NCI-H1092 treated with DMSO at 0.1 percent for 48 hours (cell line): ENCODE measurements around the gene AMFR.
"Not testable (repeated sequence)": the region's sequence is repeated elsewhere in the genome, so short reads cannot be mapped to it uniquely, and the experiment has no call there.

ENCODE experiments used
- DNase-seq: peaks from one replicate; lab custom pipeline; 2025; lab: John Stamatoyannopoulos, UW

Gene AMFR

DNA sequence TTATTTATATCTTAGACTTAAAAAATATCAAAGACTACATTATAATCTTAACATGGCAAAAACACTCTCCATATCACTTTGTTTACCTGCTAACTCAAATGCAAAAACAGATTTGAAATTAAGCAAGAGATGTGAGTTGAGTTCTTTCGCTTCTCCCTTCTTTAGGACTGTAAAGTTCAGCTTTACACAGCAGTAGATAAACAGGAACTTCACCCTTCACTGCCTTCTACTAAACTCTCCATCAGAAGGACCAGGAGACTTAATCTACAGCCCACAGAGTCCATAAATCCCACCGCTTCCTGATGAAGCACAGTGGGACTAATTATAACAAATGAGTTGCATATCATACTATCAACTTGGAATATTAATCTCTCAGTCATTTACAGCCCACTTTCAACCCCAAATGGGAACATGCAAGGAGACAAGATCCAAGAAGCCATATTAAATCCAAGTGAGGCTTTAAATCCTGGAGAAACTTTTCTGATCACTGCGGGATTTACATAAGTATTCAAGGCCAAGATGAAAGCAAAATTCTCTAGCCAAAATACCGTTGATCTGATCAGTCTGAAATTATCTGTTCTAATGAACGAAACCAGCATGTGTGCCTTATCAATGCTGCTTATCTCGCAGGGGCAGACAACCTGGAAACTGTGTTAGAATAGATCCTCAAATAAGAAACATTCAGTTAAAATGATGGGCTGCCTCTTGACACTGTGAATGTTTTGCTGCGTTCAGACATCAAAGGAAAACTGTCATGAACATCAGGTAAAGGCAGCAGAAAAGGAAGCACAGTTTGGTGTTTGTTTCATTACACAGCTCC lies 1.6 kb downstream of the AMFR start:
- no peak for DNase-seq

DNA sequence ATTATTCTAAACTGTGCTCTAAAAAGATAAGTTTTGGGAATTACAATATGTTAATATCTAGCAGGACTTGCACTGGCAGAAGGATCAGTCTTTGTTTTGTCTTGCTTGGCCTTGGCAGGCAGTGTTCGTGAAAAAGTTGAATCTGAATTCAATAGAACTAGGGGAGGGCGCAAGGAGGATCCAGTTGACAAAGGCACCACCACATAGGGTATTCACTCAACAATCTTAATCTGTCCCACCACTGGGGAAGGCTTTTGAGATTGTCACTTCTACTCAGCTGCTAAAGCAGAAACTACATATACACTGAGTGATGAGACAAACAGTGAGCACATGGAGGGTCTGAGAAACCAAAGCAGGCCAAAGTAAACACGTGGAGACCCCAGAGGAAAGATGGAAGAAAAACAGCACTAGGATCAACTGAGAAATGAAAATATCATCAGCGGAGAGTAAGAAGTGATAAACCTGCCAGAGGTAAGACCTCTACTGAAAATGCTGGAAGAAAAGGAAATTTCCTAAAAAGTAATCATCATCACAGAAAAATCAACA lies 2.4 kb downstream of the AMFR start:
- DNase-seq = no peak

DNA sequence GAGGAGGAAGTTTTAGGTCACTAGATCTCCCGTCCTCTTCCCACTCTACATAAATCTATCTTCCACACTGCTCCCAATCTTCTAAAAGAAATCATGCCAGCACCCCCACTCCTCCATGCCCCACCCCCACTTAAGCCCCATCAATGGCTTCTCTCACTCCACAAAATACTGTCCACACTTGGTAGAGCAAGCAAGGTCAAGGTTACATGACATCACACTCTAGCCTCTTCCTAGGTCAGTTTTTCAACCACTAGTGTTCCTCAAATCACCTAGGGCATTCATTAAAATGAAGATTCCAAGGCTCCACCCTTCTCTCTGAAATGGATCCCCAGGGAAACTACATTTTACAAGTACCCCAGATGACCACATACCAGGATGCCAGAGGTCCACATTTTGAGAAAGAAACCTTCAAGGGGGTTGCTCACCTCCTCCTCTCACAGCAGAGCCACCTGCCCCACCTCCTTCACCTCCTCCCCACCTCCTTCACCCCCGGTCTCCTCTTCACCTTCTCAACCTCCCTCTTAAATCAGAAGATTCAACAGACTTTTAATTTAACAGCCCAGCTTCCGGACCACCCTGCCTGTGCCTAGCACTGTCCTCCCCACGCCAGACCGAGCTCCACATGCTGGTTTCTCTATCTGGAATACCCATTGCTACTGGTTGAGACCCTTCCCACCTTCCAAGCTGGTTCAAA lies 3.2 kb downstream of the AMFR start:
- DNase-seq = no peak

DNA sequence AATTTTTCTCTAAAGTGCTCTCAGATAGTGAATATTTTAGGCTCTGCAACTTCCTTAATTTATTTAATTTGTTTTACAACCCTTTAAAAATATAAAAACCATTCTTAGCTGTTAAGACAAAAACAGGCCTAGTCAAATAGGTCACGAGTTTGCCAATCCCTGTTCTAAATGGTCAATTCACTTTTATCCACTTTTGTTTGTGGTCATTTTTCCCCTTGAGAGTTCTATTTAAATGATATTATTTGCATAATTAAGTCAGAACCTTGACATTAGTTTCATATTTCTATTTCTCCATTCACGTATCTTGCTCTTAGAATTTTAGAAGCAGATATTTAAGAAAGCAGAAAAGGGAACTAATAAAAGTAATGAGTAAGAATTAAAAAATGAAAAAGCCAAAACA lies 4.0 kb downstream of the AMFR start:
- no peak for DNase-seq

DNA sequence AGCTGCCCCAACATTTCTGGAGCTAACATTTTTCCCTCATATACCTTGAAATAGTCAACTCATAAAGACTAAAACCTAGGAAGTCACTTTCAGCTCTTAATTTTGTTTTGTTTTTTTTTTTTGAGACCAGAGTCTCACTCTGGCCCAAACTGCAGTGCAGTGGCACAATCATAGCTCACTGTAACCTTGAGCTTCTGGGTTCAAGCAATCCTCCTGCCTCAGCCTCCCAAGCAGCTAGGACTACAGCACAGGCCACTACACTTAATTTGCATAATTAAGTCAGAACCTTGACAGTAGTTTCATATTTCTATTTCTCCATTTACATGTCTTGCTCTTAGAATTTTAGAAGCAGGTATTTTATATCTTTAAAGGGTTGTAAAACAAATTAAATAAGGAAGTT lies 4.7 kb downstream of the AMFR start:
- no peak for DNase-seq

DNA sequence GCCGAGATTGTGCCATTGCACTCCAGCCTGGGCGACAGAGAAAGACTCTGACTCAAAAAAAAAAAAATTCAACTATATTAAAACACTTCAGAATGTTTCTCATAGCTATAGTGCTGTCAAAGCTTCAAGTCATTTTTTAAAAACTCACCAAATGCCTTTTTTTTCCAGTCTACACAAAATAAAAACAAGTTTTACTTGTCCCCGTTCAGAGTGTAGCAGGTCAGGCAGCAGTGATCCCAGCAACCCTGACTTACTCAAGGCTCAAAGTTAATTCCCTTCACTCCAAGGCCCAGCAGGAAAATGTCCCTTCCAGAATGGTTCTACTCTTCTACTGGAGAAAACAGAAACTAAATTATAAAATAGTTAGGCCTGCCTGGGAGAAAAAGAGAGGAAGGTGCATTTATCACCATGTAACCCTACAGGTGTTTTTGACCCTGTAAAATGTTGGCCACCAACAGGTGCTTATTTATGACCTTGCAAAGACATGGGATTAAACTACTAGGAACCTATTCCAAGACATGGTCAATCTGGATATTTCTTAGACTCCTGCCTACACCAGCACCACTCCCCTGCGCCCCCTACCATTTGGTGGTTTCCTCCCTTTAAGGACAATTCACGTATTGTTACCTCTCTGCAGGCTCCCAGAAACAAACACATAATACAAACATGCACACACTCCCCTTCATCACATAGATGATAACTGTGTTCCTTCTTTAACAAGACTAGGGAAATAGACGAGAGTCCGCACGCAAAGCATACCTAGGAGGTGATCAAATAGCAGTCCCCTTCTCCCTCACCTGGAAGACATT lies 5.4 kb downstream of the AMFR start:
- DNase-seq = no peak

DNA sequence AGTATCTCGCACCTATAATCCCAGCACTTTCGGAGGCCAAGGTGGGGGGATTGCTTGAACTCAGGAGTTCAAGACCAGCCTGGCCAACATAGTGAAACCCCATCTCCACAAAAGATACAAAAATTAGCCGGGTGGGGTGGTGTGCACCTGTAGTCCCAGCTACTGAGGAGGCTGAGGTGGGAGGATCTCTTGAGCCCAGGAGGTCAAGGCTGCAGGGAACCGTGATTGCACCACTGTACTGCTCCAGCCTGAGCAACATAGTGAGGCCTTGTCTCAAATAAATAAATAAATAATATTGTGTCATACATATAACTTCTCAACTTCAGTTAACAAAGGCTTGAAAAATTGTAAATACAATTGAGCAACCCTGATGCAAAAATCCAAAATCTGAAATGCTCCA lies 8.2 kb downstream of the AMFR start:
- no peak for DNase-seq

DNA sequence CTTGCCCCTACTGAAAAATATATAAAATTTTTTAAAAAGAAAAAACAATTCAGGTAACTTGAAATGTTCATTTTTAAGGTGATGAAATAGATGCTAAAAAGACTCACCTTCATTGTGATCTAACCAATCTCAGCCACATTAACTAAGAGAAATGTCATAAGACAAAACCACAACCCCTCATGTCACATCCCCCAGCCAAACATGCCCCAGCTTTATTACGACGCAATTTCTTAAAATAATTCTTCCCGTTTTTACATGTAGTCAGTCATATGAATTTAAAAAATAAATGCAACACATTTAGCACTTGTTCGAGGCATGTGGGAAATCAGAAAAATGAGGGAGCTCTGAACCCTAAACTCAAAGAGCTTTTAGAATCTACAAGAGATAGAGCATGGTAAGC lies 9.5 kb downstream of the AMFR start:
- DNase-seq = no peak

DNA sequence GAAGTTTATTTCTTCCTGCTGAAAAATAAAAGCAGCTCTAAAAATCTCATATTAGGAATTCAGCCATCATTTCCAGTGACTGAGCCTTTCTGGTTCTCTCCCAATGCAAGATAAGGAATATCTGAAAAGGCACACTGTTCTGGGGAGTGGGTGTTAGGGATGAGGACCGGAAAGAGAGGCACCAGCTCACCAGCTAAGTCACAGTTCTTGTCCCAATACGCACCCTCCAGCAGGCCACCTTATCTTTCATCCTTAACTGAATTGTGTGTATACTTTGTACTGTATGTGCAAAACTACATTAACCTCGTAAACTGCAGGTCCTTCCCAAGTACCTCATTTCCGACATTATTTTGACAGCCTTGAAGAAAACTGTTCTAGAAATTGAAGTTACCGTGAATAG lies 11.0 kb downstream of the AMFR start:
- DNase-seq = no peak

DNA sequence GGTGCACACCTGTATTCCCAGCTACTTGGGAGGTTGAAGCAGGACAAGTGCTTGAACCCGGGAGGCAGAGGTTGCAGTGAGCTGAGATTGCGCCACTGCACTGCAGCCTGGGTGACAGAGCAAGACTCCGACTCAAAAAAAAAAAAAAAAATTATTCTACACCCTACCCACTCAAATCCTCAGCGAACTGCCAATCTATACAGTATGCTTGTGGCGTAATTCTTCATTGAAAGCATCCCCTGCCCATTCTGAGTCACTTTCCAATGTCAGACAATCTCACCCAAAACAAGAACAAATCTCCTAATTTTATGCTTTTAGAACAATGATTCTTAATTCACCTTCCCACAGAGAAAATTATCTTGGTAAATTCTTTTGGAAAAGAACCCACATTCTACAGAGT lies 12.0 kb downstream of the AMFR start:
- no peak for DNase-seq

DNA sequence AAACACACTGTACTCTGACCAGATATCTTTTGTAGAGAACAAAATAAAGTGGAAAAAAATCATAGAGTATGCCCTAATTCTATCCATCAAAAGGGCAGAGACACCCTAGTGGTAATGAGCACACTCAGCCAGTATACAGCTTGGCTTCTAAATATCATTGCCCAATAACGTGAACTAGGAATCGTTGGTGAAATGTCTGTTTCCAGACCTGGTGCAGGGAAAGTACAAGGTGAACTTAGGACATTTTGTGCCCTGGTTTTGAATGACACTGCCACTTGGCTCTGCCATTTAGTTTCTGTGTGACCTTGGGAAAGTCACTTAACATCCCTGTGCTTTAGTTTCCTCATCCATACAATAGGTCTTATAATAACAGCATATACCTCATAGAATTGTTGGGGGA lies 13.7 kb downstream of the AMFR start:
- no peak for DNase-seq

DNA sequence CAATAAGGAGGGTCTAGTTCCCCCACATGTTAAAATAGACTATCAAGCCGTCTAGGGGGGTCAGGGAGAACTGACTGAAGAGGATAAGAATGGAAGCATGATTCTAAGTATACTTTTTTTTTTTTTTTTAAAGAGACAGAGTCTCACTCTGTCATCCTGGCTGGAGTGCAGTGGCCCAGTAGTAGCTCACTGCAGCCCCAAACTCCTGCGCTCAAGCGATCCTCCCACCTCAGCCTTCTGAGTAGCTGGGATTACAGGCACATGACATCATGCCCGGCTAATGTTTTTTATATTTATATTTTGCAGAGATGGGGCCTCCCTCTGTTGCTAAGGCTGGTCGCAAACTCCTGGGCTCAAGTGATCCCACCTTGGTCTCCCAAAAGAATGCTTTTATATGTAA lies 14.2 kb downstream of the AMFR start:
- no peak for DNase-seq

DNA sequence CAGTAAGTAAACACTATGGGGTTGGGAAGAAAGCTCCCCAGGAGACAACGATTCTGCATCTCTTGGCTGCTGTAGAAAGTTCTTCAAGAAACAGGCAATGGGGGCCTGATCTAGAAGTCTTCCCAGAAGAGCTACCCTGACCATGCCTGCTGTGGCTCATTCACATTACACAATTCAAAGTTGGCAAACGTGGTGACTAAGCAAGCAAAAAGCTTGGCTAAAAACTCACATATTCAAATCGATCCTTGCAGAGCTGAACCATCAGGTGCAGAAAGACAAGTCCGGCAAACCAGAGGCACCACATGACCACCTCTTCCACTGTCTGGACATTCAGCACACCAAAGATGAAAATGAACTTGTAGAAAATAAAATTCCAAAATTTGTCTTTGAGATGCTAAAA lies 16.1 kb downstream of the AMFR start:
- DNase-seq = no peak

DNA sequence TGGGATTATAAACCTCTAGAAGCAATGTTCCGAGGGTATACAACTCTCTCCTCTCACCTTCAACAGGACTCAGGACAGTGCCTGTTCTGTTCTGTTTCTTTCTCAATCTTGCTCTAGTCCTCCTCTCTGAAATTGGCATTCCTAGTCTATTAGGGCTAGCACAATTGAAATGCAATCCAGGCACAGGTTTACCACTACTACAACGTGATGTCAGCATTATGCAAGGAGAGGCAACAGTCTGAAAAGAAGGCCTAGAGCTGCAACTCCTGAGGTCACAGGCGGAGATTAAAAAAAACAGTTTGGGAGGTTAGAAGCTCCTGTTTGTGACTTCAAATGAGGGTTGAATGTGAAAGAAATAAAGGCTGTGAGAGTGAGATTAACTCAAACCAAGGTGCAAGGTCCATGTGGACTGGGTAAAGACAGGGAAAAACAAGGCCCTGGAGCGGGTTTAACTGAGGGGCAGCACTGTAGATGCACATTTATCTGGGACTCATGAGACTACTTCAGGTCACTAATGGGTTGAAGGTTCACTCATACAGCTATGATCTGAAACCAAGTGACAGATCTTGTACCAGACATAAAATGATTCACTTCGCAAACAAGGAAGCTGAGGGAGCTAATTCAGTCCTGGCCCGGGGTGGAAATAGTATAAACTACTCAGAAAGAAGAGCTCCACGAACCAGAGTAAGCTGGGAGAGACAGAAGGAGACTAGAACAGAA lies 16.8 kb downstream of the AMFR start:
- no peak for DNase-seq

DNA sequence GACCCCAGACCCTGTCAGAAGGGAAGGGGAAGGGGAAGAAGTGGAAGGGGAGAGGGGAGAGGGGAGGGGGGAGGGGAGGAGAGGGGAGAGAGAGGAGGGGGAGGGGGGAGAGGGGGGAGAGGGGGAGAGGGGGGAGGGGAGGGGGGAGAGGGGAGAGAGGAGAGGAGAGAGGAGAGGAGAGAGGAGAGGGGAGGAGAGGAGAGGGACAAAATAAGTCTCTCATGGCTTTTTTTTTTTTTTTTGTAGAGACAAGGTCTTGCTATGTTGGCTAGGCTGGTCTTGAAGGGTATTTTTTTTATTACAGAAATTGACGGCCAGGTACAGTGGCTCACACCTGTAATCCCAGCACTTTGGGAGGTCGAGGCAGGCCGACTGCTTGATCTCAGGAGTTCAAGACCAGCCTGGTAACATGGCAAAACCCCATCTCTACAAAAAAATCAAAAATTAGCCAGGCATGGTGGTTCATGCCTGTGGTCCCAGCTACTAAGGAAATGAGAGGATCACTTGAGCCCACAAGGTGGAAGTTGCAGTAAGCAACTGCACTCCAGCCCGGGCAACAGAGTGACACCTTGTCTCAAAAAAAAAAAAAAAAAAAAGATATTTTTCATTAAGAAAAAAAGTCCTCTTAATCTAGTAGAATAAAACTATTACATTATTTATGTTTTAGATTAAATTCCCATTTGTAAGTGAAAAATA lies 19.2 kb downstream of the AMFR start:
- no peak for DNase-seq

DNA sequence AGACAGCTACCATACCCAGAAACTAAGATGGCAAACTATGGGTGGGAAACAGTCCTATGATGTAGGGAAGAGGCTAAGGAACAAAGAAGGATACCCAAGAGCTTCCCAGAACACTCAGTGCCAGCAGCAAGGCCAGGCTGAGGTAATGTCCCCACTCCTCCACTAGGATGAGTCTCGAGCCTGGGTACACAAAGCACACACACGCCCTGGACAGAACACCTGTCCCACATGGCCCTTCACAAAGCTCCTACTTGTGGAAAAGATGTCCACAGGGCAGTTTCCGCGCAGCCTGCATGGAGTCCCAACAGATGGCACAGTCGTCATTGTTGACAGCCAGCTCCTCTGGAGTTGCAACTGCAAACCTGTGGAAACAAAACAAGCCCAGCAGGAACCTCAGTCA lies 23.9 kb downstream of the AMFR start:
- DNase-seq = no peak

DNA sequence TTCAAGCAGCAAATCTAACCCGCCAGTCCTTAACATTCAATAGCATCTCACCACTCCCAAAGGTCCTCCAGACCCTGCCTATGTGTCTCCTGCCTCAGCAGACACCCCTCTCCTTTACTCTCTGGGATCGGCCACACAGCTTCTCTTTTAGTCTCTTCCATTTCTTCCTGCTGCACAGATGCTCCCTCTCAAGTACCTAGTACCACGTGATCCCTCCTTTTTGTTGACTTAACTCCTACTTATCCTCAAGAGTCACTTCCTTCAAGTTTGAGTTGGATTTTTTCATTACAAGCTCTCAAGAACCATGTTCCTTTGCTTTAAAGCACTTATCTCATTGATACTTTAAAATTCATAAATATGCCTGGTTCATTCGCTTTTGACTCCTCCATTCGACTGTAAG lies 24.9 kb downstream of the AMFR start:
- no peak for DNase-seq

DNA sequence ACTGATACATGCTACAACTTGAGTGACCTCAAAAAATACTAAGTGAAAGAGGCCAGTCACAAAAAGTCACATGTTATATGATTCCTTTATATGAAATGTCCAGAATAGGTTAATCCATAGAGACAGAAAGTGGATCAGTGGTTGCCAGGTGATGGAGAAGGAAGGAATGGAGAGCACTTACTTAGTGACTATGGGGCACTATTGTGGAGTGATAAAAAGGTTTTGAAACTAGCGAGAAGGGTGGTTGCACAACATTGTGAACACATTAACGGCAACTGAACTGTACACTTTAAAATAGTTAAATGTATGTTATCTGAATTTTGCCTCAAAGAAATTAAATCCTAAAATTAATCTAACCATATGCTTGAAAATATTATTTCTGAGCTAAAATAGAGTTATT lies 25.9 kb downstream of the AMFR start:
- DNase-seq = no peak

DNA sequence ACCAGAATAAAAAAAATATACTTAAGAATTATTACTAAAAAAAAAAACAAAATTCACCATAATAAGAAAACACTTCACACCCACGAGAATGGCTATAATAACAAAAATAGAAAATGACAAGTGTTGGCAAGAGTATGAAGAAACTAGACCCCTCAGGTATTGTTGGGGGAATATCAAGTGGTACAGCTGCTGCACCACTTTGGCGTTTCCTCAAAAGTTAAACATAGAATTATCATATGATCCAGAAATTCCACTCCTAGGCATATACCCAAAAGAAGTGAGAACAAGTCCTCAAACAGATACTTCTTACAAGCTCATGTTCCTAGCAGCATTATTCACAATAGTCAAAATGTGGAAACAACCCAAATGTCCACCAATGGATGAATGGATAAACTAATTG lies 26.3 kb downstream of the AMFR start:
- DNase-seq = no peak

DNA sequence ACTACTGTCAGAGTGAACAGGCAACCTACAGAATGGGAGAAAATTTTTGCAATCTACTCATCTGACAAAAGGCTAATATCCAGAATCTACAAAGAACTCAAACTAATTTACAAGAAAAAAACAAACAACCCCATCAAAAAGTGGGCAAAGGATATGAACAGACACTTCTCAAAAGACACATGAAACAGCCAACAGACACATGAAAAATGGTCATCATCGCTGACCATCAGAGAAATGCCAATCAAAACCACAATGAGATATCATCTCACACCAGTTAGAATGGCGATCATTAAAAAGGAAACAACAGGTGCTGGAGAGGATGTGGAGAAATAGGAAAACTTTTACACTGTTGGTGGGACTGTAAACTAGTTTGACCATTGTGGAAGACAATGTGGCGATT lies 28.6 kb downstream of the AMFR start:
- DNase-seq = not testable (repeated sequence)

DNA sequence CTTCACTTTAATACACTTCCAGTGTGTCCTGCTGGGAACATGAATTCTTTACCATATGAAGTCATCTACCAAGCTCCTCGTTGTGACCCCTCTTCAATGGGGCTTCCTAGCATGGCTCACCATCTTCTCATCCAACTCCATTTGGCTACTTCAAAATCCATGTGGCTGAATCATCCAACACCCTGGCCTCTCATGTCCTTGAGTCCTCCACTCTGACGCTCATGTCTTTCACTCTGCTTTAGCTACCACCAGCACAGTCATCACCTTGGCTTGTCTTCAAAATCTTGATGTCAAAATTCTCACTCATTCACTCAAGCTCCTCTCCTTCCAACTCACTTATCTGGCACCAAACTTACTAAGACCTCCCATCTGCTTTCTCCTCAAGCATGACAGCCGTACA lies 35.8 kb downstream of the AMFR start:
- no peak for DNase-seq
